ENCODE data around the gene PTGIR.

PTGIR gene, protein sequence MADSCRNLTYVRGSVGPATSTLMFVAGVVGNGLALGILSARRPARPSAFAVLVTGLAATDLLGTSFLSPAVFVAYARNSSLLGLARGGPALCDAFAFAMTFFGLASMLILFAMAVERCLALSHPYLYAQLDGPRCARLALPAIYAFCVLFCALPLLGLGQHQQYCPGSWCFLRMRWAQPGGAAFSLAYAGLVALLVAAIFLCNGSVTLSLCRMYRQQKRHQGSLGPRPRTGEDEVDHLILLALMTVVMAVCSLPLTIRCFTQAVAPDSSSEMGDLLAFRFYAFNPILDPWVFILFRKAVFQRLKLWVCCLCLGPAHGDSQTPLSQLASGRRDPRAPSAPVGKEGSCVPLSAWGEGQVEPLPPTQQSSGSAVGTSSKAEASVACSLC

GRCh38 chr19:46624958-46625661 lies at the start of gene PTGIR:
TSS of gene PTGIR (minus strand) at chr19:46625089. CDS start at chr19:46624225, 864 bp downstream.
- no peak for DNase-seq

- no peak for DNase-seq
These were observed 45.9 kb upstream of the PTGIR start for GRCh38 chr19:46670813-46671212.

- no peak for DNase-seq
These were observed 43.8 kb upstream of the PTGIR start for GRCh38 chr19:46668662-46669061.

GRCh38 chr19:46665072-46665471 lies 40.2 kb upstream of the PTGIR start:
- DNase-seq: no peak

DNA sequence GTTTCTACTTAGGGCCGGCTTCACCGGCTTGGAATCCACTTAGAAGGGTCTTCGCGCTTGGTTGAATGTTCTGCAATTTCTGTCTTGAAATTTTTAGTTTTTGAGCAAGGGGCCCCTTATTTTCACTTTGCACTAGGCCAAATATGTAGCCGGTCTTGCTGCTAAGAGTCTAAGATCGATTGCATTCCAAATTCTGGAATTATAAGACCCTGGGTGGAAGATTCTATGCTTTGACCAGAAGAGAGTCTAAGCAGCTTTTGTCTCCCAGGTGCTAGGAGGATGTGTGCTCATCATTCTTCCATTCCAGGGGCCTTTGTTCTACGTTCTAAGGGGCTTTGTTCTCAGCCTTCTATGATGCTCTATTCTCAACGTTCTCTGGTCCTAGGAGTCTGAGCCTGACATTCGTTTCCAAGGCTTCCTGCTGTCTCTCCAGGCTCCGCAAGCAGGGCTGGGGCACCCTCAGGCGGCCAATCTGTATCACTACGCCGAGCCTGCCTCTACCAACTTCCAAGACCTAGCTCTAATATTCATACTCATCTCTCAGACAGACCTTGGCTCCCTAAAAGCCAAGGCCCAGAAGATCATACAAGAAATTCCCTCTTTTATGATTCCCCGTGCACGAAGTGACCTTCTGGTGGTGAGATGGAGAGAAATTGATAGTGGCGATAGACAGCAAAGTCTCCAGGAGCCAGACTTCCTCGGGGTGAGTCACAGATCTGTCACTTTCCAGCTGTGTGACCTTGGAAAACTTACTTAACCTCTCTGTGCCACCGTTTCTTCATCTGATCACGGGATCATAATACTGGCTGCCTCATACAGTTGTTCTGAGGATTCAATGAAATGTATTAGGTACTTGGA lies 37.1 kb upstream of the PTGIR start:
- DNase-seq: peak; percentile 61 to 76

DNA sequence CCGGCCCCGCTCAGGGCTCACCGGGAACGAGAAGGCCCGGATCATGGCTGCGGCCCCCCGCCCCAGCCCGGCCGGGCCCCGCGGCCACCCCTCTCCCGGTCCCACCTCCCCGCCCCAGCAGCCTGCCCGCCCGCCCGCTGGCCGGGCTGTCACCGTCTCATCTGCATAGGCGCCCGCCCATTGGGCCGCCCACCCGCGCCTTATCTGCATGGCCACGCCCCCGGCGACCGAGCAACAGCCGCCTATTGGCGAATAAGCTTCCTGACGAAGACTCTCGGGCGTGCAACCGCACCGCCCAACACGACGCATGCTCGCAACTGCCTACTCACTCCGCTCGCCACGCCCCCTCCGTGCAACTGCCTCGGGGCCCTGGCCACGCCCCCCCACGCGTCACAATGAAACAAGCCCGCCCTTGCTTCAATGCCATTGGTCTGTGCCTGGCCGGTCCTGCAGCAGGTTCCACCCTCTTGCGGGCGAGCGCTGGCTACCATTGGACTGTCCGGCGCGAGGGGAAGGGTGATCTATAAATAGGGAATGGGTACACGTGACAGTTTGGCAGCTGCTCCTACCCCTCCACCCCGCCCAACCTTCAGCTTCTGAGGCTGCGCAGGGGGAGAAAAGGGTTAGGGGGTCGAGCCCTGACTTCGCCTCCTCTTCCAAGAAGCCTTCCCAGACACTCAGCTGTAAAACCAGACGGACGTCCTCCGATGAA lies 36.3 kb upstream of the PTGIR start, which contains the start of gene DACT3:
Gene DACT3, minus strand, starts transcription at position 163 of the 712 bp plus-strand sequence. Its CDS starts 118 bp downstream, at position 45.
- peak; percentile 100 for DNase-seq

DNA sequence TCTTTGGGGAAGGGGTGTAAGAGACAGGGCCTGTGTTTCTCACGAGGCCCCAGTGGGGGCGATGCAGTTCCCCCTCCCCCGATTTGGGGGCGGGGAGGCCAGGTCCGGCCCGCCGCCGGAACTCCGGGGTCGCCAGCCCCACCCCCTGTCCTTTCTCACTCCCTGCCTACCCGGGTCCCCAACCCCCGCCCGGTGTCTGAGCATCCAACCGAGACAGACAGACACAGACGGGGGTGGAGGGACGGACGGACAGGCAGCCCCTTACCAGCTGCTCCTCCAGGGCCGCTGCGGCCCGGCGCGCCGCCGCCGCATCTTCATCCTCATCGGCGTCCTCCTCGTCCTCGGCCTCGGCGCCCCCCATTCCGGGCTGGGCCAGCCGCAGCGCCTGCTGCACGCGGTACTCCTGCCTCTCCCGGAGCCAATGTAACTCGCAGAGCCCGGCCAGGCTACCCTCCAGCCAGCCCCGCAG lies 35.7 kb upstream of the PTGIR start:
- DNase-seq: peak in 1 of 2 experiments; percentile 15

- DNase-seq: no peak
These were observed 35.2 kb upstream of the PTGIR start for GRCh38 chr19:46660008-46660517.

DNA sequence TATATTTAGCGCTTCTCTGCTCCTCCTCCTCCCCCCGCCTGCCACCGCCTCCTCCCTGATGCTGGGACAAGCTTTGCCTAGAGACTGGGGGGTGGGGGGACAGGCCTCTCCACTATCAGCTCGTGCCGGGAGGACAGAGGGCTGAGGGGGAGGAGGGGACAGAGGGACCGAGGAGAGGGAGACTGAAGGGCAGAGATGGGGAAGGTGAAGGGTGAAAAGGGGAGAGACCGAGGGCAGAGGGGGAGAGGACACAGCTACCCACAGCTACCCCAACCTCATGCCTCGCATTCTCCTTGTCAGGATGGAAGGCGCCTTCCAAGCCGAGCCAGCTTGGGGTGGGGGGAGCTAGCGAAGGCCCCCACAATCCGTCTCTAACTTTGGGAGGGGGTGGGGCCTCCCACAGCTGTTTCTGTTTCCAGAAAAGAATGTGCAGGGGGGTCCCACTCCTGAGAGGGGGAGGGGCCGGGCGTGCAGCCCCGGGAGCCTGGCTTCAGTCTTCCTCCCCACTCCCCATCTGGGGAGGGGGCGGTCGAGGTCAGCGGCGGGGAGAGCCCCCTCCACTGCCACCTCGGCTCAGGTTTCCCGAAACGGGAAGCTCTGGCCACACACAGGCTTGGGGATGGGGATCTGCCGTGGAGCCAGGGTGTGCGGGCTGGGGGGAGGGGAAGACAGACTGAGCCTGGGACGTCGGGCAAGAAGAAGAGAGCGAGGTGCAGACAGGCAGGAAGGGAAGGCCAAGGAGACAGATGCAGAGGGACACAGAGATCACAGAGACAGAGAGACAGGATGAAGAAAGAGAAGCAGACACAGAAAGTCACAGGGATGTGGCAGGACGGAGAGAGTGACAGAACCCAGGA lies 34.5 kb upstream of the PTGIR start:
- no peak for DNase-seq

DNA sequence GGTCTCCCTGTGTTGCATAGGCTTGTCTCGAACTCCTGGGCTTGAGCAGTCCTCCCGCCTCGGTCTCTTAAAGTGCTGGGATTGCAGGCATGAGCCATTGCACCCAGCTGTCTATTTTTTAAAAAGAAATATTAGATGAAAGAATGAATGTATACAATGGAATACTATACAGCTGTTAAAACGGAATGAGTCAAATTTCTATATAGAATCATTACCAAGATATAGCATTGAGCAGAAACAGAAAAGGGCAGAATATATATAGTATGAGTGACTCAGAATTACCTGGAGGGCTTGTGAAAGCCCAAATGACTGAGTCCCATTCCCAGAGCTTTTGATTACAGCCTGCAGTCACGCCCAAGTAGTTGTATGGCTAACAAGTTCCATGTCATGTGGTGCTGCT lies 31.7 kb upstream of the PTGIR start:
- no peak for DNase-seq

- no peak for DNase-seq
These were observed 29.8 kb upstream of the PTGIR start for GRCh38 chr19:46654621-46655152.

DNA sequence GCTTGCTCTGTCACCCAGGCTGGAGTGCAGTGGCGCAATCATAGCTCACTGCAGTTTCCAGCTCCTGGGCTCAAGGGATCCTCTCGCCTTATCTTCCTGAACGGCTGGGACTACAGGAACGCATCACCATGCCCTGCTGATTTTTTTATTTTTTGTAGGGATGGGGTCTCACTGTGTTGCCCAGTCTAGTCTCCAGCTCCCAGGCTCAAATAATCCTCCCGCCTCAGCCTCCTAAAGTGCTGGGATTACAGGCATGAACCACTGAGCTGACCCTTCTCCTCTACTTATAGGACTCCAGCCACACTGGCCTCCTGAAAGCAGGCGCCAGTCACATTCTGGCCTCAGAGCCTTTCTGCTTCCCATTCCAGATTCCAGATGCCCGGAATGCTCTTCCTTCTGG lies 25.6 kb upstream of the PTGIR start:
- DNase-seq: no peak

- DNase-seq: no peak
These were observed 24.4 kb upstream of the PTGIR start for GRCh38 chr19:46648961-46649960.

GRCh38 chr19:46648060-46648960 lies 23.4 kb upstream of the PTGIR start:
- no peak for DNase-seq

GRCh38 chr19:46646402-46646801 lies 21.5 kb upstream of the PTGIR start:
- no peak for DNase-seq

GRCh38 chr19:46644720-46645119 lies 19.8 kb upstream of the PTGIR start:
- no peak for DNase-seq

GRCh38 chr19:46640656-46641055 lies 15.8 kb upstream of the PTGIR start:
- no peak for DNase-seq

Measured in stimulated activated CD4-positive, alpha-beta T cell treated with anti-CD3 and anti-CD28 coated beads, Interleukin-4, amount 100 ng/mL, for 4 hours (primary cell).